OCI-LY1 (cell line): ENCODE data around the gene HIVEP1.

ENCODE experiments used
- H2AFZ ChIP-seq: fragments of 200-600 bp; sonication (generic), shearing (Covaris generic); 2 replicates; pipeline ENCODE4 v1.6.0; 2014; ENCODE audit warnings: antibody characterized with exemption, mild to moderate bottlenecking, low read length
- H3F3A ChIP-seq: fragments of 200-600 bp; sonication (generic), shearing (Covaris generic); 2 replicates; pipeline ENCODE4 v1.6.0; 2014; ENCODE audit warnings: mild to moderate bottlenecking, antibody characterized with exemption, low read length, moderate library complexity; ENCODE audit not compliant: insufficient read depth
- H3K27ac ChIP-seq: fragments of 200-600 bp; sonication (generic); 2 replicates; pipeline ENCODE4 v1.5.1; 2014; ENCODE audit warnings: low read length, mixed run types, mild to moderate bottlenecking, low read depth; ENCODE audit not compliant: poor library complexity, severe bottlenecking
- H3K27me3 ChIP-seq: fragments of 200-600 bp; sonication (generic); 2 replicates; pipeline ENCODE4 v1.6.0; 2014; ENCODE audit warnings: antibody characterized with exemption, mild to moderate bottlenecking, low read length, moderate library complexity; ENCODE audit not compliant: insufficient read depth
- H3K36me3 ChIP-seq: fragments of 200-600 bp; sonication (generic); 2 replicates; pipeline ENCODE4 v1.6.1; 2014; ENCODE audit warnings: mild to moderate bottlenecking, antibody characterized with exemption, low read length, moderate library complexity, mixed read lengths; ENCODE audit not compliant: insufficient read depth
- H3K4me1 ChIP-seq: fragments of 200-600 bp; sonication (generic); 2 replicates; pipeline ENCODE4 v1.5.1; 2014; ENCODE audit warnings: mild to moderate bottlenecking, low read length, moderate library complexity; ENCODE audit not compliant: insufficient read depth, severe bottlenecking
- H3K4me2 ChIP-seq: fragments of 200-600 bp; sonication (generic), shearing (Covaris generic); 2 replicates; pipeline ENCODE4 v1.6.1; 2014; ENCODE audit warnings: low read length
- H3K4me3 ChIP-seq: fragments of 200-600 bp; sonication (generic); 2 replicates; pipeline ENCODE4 v1.5.1; 2014; ENCODE audit warnings: low read length, low read depth, mild to moderate bottlenecking, mixed read lengths; ENCODE audit not compliant: poor library complexity, severe bottlenecking
- H3K79me2 ChIP-seq: fragments of 200-600 bp; shearing (Covaris generic); 2 replicates; pipeline ENCODE4 v1.6.1; 2016; ENCODE audit warnings: mixed run types, low read length, mixed read lengths; ENCODE audit not compliant: insufficient read depth
- H3K9ac ChIP-seq: fragments of 200-600 bp; sonication (generic), shearing (Covaris generic); 2 replicates; pipeline ENCODE4 v1.6.1; 2014; ENCODE audit warnings: mild to moderate bottlenecking, low read length, mixed read lengths
- H3K9me2 ChIP-seq: fragments of 200-600 bp; sonication (generic), shearing (Covaris generic); 2 replicates; pipeline ENCODE4 v1.6.1; 2014; ENCODE audit warnings: low read depth, mild to moderate bottlenecking, low read length, mixed read lengths
- H3K9me3 ChIP-seq: fragments of 200-600 bp; shearing (Covaris generic); 2 replicates; pipeline ENCODE4 v1.6.1; 2014; ENCODE audit warnings: low read length, mixed read lengths
- H4K20me1 ChIP-seq: fragments of 200-600 bp; sonication (generic), shearing (Covaris generic); 2 replicates; pipeline ENCODE4 v1.6.0; 2016; ENCODE audit warnings: mild to moderate bottlenecking, low read length; ENCODE audit not compliant: insufficient read depth
- CTCF ChIP-seq: fragments of 200-600 bp; sonication (generic), shearing (Covaris generic); IDR thresholded peaks from 2 replicates; pipeline ENCODE4 v1.5.1; 2017; ENCODE audit warnings: mild to moderate bottlenecking, antibody characterized with exemption, low read length, moderate library complexity, mixed read lengths
- EZH2 ChIP-seq: fragments of 200-600 bp; sonication (generic), shearing (Covaris generic); IDR thresholded peaks from 2 replicates; pipeline ENCODE4 v1.8.0; 2017; ENCODE audit warnings: borderline replicate concordance, mixed run types, mild to moderate bottlenecking, antibody characterized with exemption, low read length, moderate library complexity, mixed read lengths

The HIVEP1 gene

DNA sequence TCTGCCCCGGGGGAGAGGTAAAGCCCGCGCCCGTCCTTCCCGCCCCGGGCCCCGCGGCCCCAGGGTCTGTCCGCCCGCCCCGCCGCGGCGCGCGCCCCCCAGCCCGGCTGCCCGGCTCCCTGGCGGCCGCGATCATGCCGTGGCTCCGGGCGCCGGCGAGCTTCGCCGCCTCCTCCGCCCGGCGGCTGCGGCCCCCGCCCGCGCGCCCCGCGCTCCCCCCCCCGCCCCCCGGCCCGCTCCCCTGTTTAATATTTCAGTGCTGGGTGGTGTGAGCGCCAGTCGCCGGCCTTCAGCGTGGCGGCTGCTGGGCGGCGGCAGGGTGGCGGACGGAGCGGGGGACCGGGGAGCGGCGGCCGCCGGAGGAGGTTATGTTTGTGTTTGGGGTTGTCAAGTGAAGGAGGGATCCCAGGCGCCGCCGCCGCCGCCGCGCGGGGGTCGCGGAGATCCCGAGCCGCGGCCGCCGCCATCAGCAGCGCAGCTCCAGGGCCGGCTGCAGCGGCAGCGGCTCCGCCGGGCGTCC is at the start of gene HIVEP1:
TSS of gene HIVEP1 (plus strand) at position 275 of the 520 bp plus-strand sequence. CDS start 3,317 bp downstream, outside the sequence.
- Histone ChIP-seq H3K9me2 (no peaks in the 10 kb centered on the region), H3K4me2 (peak within 1 kb of the TSS; percentile 96), H3K36me3 (peaks cover 33% of the 10 kb centered on the region), H3K27me3 (no peaks in the 10 kb centered on the region), H3K9ac (peak within 1 kb of the TSS; percentile 88), H3F3A (no peaks in the 10 kb centered on the region), H3K79me2 (peaks cover 55% of the 10 kb centered on the region), H3K4me3 (peak within 1 kb of the TSS; percentile 99), H4K20me1 (no peaks in the 10 kb centered on the region), H3K27ac (peak within 1 kb of the TSS; percentile 70), H3K9me3 (0 out of 2 replicates have a peak, but pooled peaks cover 2% of the 10 kb centered on the region), H3K4me1 (peaks cover 34% of the 10 kb centered on the region), H2AFZ (no peak within 1 kb of the TSS)
- no peak for TF ChIP-seq CTCF
- TF ChIP-seq EZH2, result no peak

DNA sequence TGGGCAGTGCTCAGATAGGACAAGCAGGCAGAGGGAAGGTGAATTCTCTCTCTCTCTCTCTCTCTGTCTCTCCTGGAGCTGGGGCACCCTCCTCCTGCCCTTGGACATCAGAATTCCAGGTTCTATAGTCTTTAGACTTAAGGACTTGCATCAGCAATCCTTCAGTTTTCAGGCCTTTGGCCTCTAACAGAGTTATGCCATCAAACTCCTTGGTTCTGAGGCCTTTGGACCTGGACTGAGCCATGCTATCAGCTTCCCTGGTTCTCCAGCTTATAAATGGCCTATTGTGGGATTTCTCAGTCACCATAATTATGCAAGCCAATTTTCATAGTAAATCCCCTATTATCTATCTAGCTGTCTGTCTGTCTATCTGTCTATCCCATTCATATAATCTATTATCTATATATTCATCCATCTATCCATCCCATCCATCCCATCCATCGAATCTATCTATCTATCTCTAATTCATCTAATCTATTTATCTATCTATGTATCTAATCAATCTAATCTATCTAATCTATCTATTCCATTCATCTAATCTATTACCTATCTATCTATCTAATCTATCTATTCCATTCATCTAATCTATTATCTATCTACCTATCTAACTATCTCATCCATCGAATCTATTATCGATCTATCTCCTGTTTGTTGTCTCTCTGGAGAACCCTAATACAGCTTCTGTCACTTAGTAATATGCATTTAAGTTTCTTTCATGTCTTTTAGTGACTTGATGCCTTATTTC is 48.2 kb upstream of the HIVEP1 start:
- no peak overlapping the region for H3K4me3 ChIP-seq
- no peaks in the 10 kb centered on the region for H4K20me1 ChIP-seq
- no peak overlapping the region for H2AFZ ChIP-seq
- no peaks in the 10 kb centered on the region for H3F3A ChIP-seq
- TF ChIP-seq EZH2, result no peak
- TF ChIP-seq CTCF, result no peak
- H3K4me1 ChIP-seq, result no peaks in the 10 kb centered on the region
- no peaks in the 10 kb centered on the region for H3K36me3 ChIP-seq
- no peak overlapping the region for H3K4me2 ChIP-seq
- H3K9ac ChIP-seq, result no peak overlapping the region
- no peaks in the 10 kb centered on the region for H3K9me2 ChIP-seq
- H3K9me3 ChIP-seq, result no peaks in the 10 kb centered on the region
- H3K27me3 ChIP-seq, result no peaks in the 10 kb centered on the region
- no peak overlapping the region for H3K27ac ChIP-seq
- H3K79me2 ChIP-seq, result no peaks in the 10 kb centered on the region

- Histone ChIP-seq H3K4me2 (no peak overlapping the region), H3K27ac (no peak overlapping the region)
These were observed 47.3 kb upstream of the HIVEP1 start for GRCh38 chr6:11964729-11965335.

More at GRCh38 chr6:11964729-11965335, 47.3 kb upstream of the HIVEP1 start:
- no peaks in the 10 kb centered on the region for H3K4me1 ChIP-seq
- H3K9me3 ChIP-seq, result no peaks in the 10 kb centered on the region
- H3K9ac ChIP-seq, result no peak overlapping the region
- H2AFZ ChIP-seq, result no peak overlapping the region
- H3K79me2 ChIP-seq, result no peaks in the 10 kb centered on the region
- no peaks in the 10 kb centered on the region for H3K9me2 ChIP-seq
- H3K4me3 ChIP-seq, result no peak overlapping the region
- H3K27me3 ChIP-seq, result no peaks in the 10 kb centered on the region
- no peaks in the 10 kb centered on the region for H3F3A ChIP-seq
- H3K36me3 ChIP-seq, result no peaks in the 10 kb centered on the region
- no peaks in the 10 kb centered on the region for H4K20me1 ChIP-seq
- TF ChIP-seq EZH2, result no peak
- TF ChIP-seq CTCF, result no peak
